H1 (cell line): ENCODE data around the gene ZNF584. TPM values are rescaled to one million over a fixed set of nuclear protein-coding genes. Genes with fewer than 3 reads are reported as not detected.

Source experiments
- CHD7 ChIP-seq: fragments of 300-600 bp; sonication (generic); IDR thresholded peaks from 2 replicates; pipeline ENCODE4 v1.7.1; 2012; ENCODE audit warnings: low read length, moderate library complexity, mild to moderate bottlenecking, inconsistent platforms; ENCODE audit not compliant: insufficient replicate concordance
- CTCF ChIP-seq, 3 experiments: IDR thresholded peaks; 1 replicate in 2 of 3; 2 replicates in 1 of 3; pipeline versions ENCODE4 v1.5.1 to v1.6.1; 2011; ENCODE audit warnings: low read length in 3 of 3, mild to moderate bottlenecking in 3 of 3, inconsistent platforms in 2 of 3, low read depth in 1 of 3, moderate library complexity in 1 of 3; ENCODE audit not compliant: insufficient read depth in 1 of 3; ENCODE audit errors: control extremely low read depth in 1 of 3
- E2F6 ChIP-seq: IDR thresholded peaks from 2 replicates; pipeline ENCODE4 v1.6.1; 2012; ENCODE audit warnings: inconsistent platforms
- FOSL1 ChIP-seq: IDR thresholded peaks from 2 replicates; pipeline ENCODE4 v1.6.1; 2011; ENCODE audit warnings: mild to moderate bottlenecking, low read depth, low read length, moderate library complexity; ENCODE audit not compliant: insufficient read depth
- MAFK ChIP-seq: IDR thresholded peaks from 2 replicates; pipeline ENCODE4 v1.6.1; 2012; ENCODE audit warnings: low read depth, mild to moderate bottlenecking, improper control_type of control experiment, low read length
- SAP30 ChIP-seq: fragments of 300-600 bp; sonication (generic); IDR thresholded peaks from 2 replicates; pipeline ENCODE4 v1.7.1; 2012; ENCODE audit warnings: low read length, moderate library complexity, mild to moderate bottlenecking, inconsistent platforms; ENCODE audit not compliant: insufficient read depth, insufficient replicate concordance
- YY1 ChIP-seq: IDR thresholded peaks from 2 replicates; pipeline ENCODE4 v1.6.1; 2011; ENCODE audit warnings: low read depth, mild to moderate bottlenecking, low read length
- polyA plus RNA-seq, 7 experiments: library from polyadenylated mRNA; depleted of rRNA in 3 of 7; stranded (reverse) in 5 of 7; unstranded in 2 of 7; fragments of >200 nt in 5 of 7; fragments of 200-250 nt in 2 of 7; gene quantifications; 1 replicate in 5 of 7; 2 replicates in 1 of 7; 4 replicates in 1 of 7; pipeline versions ENCODE4 v1.2.1 to v1.2.3, GENCODE V29; 2011 to 2013; ENCODE audit warnings: missing spikeins in 2 of 7, mixed read lengths in 2 of 7
- total RNA-seq: library from RNA; stranded (reverse); fragmentation: NEBNext Ultra II Directional; extraction: Animal tissue kit (Norgen Biotek cat#: 25700); gene quantifications from 2 replicates; pipeline ENCODE4 v1.2.1, GENCODE V29; 2021

ZNF584 gene
- total and polyA plus RNA-seq, 2 of the 8 experiments (the other 6 are each of a cell fraction or from before 2014, with no cell fraction given), result 2.5 to 5.2 TPM

- TF ChIP-seq CHD7, result no peak
- TF ChIP-seq MAFK, result no peak
- peak; percentile 37; the same call in 1 of the 2 replicates for TF ChIP-seq E2F6
- TF ChIP-seq SAP30, result peak; percentile 36
- TF ChIP-seq FOSL1, result no peak
- no peak for TF ChIP-seq CTCF (IDR thresholded peaks at IDR 0.05; ENCODE audit: control extremely low read depth in 1 of 3, insufficient read depth in 1 of 3, low read depth in 1 of 3, low read length in 3 of 3)
- no peak for TF ChIP-seq YY1
These were observed 744 bp upstream of the ZNF584 start (continued) for GRCh38 chr19:58407658-58408151.
